GM12873 (cell line): Measurements from ENCODE around the gene MIS18A.

Source experiments
- TF ChIP-seq, protein P1 (sequence below): IDR thresholded peaks from 2 replicates; pipeline ENCODE4 v1.5.1; 2012; ENCODE audit warnings: low read depth, mild to moderate bottlenecking, moderate library complexity, low read length, control low read depth; ENCODE audit not compliant: insufficient read depth; ENCODE audit errors: missing control alignments

MIS18A gene

DNA sequence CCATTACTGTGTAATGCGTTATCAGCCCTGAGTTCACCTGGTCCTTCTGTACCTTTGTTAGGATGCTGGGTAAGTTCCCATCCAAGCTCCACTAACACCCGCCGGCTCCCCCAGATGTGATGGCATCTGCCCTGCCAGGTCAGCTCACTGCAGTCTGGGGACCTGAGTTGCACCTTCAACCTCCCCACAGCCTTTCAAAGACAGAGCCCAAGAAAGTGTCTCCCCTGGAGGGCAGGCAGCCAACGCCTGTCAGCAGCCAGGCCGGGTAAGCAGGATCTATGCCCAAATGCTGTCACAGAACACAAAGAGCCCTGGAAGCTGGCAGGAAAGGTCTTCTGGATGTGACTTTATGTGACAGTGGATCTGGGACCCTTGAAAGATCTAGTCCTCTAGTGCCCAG is 33.5 kb upstream of the MIS18A start:
- TF ChIP-seq, protein P1, sequence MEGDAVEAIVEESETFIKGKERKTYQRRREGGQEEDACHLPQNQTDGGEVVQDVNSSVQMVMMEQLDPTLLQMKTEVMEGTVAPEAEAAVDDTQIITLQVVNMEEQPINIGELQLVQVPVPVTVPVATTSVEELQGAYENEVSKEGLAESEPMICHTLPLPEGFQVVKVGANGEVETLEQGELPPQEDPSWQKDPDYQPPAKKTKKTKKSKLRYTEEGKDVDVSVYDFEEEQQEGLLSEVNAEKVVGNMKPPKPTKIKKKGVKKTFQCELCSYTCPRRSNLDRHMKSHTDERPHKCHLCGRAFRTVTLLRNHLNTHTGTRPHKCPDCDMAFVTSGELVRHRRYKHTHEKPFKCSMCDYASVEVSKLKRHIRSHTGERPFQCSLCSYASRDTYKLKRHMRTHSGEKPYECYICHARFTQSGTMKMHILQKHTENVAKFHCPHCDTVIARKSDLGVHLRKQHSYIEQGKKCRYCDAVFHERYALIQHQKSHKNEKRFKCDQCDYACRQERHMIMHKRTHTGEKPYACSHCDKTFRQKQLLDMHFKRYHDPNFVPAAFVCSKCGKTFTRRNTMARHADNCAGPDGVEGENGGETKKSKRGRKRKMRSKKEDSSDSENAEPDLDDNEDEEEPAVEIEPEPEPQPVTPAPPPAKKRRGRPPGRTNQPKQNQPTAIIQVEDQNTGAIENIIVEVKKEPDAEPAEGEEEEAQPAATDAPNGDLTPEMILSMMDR = no peak

DNA sequence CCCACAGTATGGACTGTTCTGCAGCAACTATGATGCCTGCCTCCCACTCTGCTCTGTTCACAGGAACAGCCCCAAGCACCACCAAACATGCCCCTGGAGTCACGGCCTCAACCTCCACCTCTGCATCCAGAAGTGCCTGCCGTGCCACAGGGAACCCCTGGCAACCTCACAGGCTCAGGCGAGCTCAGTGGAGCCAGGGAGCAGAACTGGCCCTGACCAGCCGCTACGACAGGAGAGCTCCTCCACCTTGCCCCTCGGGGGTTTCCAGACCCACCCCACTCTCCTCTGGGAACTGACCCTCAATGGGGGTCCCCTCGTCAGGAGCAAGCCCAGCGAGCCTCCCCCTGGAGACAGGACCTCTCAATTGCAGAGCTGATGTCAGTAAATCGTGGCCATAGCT is 32.8 kb upstream of the MIS18A start:
- TF ChIP-seq, protein P1 = no peak

DNA sequence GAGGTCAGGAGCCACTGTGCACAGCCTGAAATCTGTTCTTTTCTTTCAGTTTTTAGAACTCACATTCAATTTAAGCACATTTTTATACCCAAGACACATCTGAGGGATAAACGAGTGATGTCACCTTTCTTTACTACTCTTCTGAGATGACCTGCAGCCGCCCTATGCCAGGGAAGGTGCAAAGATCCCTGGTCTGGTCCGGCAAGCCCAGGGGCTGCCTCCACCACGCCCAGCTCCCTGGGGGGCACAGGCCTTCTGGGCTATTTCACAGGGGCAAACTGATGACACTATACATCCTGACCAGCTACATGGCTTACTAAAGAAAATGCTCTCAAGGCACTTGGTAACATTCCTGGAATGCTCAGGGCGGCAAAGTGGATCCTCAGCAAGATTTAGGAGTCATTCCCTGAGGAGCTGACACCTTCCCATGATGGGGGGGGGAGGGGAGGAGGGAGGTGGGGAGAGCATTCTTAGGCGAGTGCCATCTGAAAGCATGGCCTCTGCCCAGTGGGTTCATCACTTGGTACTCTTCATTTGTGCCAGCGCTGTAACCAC is 31.1 kb upstream of the MIS18A start:
- TF ChIP-seq, protein P1 = no peak

DNA sequence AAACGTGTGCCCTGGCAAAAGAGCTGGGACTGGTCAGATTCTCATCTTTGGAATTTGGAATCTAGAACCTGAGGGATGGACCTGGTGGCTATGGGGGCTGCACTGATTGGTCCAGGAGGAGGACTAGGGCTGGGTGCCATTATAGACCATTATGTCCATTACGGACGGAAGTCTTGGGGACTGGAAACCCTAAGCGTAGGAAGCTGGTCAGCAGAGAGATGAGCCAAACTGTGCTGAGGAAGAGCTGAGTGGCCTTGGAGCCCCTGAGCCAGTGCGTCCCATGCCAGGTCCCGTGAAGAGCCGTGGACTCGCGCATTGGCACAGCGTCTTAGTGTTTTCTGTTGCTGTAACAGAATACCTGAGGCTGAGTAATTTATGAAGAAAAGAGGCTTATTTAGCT is 29.8 kb upstream of the MIS18A start:
- TF ChIP-seq, protein P1 = no peak

DNA sequence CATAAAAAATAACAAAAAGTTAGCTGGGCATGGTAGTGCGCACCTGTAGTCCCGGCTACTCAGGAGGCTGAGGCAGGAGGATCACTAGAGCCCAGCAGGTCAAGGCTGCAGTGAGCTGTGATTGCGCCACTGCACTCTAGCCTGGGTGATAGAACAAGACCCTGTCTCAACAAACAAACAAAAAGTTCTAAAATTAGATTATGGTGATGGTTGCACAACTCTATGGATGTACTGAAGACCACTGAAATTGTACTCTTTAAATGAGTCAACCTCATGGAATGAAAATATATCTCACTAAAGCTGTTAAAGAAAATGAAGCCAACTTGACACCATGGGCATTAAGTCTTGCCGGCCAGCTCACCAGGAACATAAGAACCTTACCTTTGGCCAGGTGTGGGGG is 28.9 kb upstream of the MIS18A start:
- TF ChIP-seq, protein P1 = no peak

DNA sequence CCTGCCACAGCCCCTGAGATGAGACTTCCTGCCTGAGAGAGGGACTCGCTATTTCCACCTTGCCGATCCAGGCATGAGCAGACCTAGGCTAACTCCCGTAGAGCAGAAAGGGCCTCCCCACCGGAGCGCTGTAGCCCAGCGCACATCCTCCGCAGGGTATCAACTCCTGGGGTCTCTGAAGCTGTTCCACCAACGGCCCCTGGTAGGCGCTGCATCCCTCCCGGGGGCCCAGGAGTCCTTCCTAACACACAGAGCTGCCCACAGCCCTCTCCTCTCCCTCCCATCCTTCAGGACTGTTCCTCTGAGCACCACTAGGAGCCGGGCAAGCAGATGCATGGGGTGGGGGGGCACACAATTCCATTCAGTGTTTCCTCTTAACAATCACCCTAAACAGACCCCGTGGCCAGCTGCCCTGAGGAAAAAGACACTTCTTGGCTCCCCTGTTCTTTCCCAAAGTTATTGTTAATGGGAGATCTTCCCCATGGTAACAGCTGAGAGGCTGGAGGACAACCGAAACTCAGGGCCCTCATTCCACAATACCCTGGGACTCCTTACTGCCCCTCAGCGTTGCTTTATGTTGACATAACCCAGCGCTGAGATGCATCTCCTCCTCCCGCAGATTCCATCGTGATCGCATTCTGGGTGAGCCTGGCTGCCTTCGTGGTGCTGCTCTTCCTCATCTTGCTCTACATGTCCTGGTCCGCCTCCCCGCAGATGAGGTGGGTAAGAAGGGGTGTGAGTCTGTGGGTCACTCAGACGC is 27.4 kb upstream of the MIS18A start:
- TF ChIP-seq, protein P1 = peak; percentile 36

DNA sequence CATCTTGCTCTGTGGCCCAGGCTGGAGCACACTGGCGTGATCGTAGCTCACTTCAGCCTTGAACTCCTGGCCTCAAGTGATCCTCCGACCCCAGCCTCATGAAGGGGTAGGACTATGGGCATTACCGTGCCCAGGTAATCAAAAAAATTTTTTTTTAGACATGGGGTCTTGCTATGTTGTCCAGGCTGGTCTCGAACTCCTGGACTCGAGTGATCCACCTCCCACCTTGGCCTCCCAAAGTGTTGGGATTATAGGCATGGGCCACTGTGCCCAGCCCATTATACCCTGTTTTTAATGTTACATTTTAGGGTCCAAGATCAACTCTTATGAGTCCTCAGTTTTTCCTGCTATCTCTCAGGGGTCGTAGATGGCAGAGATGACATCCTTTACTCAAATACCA is 26.1 kb upstream of the MIS18A start:
- TF ChIP-seq, protein P1 = no peak
